ENCODE measurements around the gene NCAM2.

Gene NCAM2

DNA sequence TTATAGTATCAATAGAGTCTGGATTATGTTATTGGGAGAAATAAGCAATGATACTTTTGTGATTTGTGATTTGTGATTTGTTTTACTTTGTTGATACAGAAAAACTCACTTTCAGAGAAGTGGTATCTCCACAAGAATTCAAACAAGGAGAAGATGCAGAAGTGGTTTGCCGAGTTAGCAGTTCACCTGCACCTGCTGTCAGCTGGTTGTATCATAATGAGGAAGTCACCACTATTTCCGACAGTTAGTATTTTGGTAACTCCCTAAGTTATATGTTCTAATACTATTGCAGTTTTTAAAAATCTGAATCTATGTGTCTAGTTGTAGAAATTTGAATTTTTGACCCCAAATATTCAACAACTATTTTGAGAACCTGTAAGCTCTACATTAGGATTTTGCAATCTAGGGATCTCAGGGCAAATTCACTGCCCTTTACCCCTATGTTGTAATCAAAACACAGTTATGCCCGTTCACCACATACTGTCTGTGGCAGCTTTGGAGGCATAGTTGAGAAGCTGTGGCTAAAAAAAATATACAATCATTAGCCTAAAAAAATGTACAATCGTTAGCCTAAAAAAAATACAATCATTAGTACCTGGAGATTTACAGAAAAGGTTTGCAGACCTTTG lies 288.1 kb downstream of the NCAM2 start:
- Histone ChIP-seq H3K4me3 (ENCODE audit: low read depth, low read length, poor library complexity, severe bottlenecking) (no peak overlapping the region), H3K36me3 (ENCODE audit: insufficient read depth, low read length) (no peaks in the 10 kb centered on the region), H3K79me2 (ENCODE audit: insufficient read depth, low read length) (no peaks in the 10 kb centered on the region), H3K4me1 (ENCODE audit: insufficient read depth, low read length, severe bottlenecking) (no peaks in the 10 kb centered on the region), H3K9ac (ENCODE audit: low read length) (no peak overlapping the region), H3K9me3 (ENCODE audit: low read length) (no peaks in the 10 kb centered on the region), H3K9me2 (ENCODE audit: low read depth, low read length) (no peaks in the 10 kb centered on the region), H3F3A (ENCODE audit: insufficient read depth, low read length) (no peaks in the 10 kb centered on the region), H3K27me3 (ENCODE audit: insufficient read depth, low read length) (no peaks in the 10 kb centered on the region), H2AFZ (ENCODE audit: low read length) (no peak overlapping the region), H3K27ac (ENCODE audit: low read depth, low read length, poor library complexity, severe bottlenecking) (no peak overlapping the region), H3K4me2 (ENCODE audit: low read length) (no peak overlapping the region), H4K20me1 (ENCODE audit: insufficient read depth, low read length) (no peaks in the 10 kb centered on the region)
- TF ChIP-seq EZH2 (IDR thresholded peaks at IDR 0.05; ENCODE audit: borderline replicate concordance, low read length) = no peak
- TF ChIP-seq, protein P1, sequence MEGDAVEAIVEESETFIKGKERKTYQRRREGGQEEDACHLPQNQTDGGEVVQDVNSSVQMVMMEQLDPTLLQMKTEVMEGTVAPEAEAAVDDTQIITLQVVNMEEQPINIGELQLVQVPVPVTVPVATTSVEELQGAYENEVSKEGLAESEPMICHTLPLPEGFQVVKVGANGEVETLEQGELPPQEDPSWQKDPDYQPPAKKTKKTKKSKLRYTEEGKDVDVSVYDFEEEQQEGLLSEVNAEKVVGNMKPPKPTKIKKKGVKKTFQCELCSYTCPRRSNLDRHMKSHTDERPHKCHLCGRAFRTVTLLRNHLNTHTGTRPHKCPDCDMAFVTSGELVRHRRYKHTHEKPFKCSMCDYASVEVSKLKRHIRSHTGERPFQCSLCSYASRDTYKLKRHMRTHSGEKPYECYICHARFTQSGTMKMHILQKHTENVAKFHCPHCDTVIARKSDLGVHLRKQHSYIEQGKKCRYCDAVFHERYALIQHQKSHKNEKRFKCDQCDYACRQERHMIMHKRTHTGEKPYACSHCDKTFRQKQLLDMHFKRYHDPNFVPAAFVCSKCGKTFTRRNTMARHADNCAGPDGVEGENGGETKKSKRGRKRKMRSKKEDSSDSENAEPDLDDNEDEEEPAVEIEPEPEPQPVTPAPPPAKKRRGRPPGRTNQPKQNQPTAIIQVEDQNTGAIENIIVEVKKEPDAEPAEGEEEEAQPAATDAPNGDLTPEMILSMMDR (IDR thresholded peaks at IDR 0.05; ENCODE audit: low read length) = no peak

- no peaks in the 10 kb centered on the region for H3K27me3 ChIP-seq (ENCODE audit: insufficient read depth, low read length)
- H3K9ac ChIP-seq (ENCODE audit: low read length) = no peak overlapping the region
- H3K79me2 ChIP-seq (ENCODE audit: insufficient read depth, low read length) = no peaks in the 10 kb centered on the region
- no peak overlapping the region for H3K4me3 ChIP-seq (ENCODE audit: low read depth, low read length, poor library complexity, severe bottlenecking)
- no peaks in the 10 kb centered on the region for H3K9me2 ChIP-seq (ENCODE audit: low read depth, low read length)
- no peaks in the 10 kb centered on the region for H4K20me1 ChIP-seq (ENCODE audit: insufficient read depth, low read length)
- no peaks in the 10 kb centered on the region for H3K4me1 ChIP-seq (ENCODE audit: insufficient read depth, low read length, severe bottlenecking)
- no peak overlapping the region for H3K4me2 ChIP-seq (ENCODE audit: low read length)
- no peak overlapping the region for H3K27ac ChIP-seq (ENCODE audit: low read depth, low read length, poor library complexity, severe bottlenecking)
- no peak for TF ChIP-seq EZH2 (IDR thresholded peaks at IDR 0.05; ENCODE audit: borderline replicate concordance, low read length)
- TF ChIP-seq, protein P1 (IDR thresholded peaks at IDR 0.05; ENCODE audit: low read length) = no peak
- H3K9me3 ChIP-seq (ENCODE audit: low read length) = no peaks in the 10 kb centered on the region
- H2AFZ ChIP-seq (ENCODE audit: low read length) = no peak overlapping the region
- no peaks in the 10 kb centered on the region for H3K36me3 ChIP-seq (ENCODE audit: insufficient read depth, low read length)
- no peaks in the 10 kb centered on the region for H3F3A ChIP-seq (ENCODE audit: insufficient read depth, low read length)
Measured at GRCh38 chr21:21290751-21291150, 292.5 kb downstream of the NCAM2 start.

- Histone ChIP-seq H3K4me1 (ENCODE audit: insufficient read depth, low read length, severe bottlenecking) (no peaks in the 10 kb centered on the region), H3K36me3 (ENCODE audit: insufficient read depth, low read length) (no peaks in the 10 kb centered on the region), H4K20me1 (ENCODE audit: insufficient read depth, low read length) (no peaks in the 10 kb centered on the region), H3K4me2 (ENCODE audit: low read length) (no peak overlapping the region), H3K9me2 (ENCODE audit: low read depth, low read length) (no peaks in the 10 kb centered on the region), H3K79me2 (ENCODE audit: insufficient read depth, low read length) (no peaks in the 10 kb centered on the region), H3K9me3 (ENCODE audit: low read length) (no peaks in the 10 kb centered on the region), H2AFZ (ENCODE audit: low read length) (no peak overlapping the region), H3K9ac (ENCODE audit: low read length) (no peak overlapping the region), H3K27me3 (ENCODE audit: insufficient read depth, low read length) (no peaks in the 10 kb centered on the region), H3F3A (ENCODE audit: insufficient read depth, low read length) (no peaks in the 10 kb centered on the region), H3K4me3 (ENCODE audit: low read depth, low read length, poor library complexity, severe bottlenecking) (no peak overlapping the region), H3K27ac (ENCODE audit: low read depth, low read length, poor library complexity, severe bottlenecking) (no peak overlapping the region)
- TF ChIP-seq, protein P1 (IDR thresholded peaks at IDR 0.05; ENCODE audit: low read length) = no peak
- no peak for TF ChIP-seq EZH2 (IDR thresholded peaks at IDR 0.05; ENCODE audit: borderline replicate concordance, low read length)
Measured at GRCh38 chr21:21291883-21292569, 293.8 kb downstream of the NCAM2 start.

Measured in OCI-LY1 (cell line).